GM20431 (cell line): ENCODE measurements around the gene GPR176.
"Not testable (repeated sequence)": the region's sequence is repeated elsewhere in the genome, so short reads cannot be mapped to it uniquely, and the experiment has no call there.

Source experiments
- in situ Hi-C: fragments of 300-500 bp; cut with MseI, MboI; formaldehyde crosslinking; loops from one replicate; pipeline ENCODE4 v1.15.0; 2020; ENCODE audit warnings: low sequenced_read_pairs; ENCODE audit not compliant: unreplicated experiment

Gene GPR176

GRCh38 chr15:39896846-39897245 is 23.2 kb downstream of the GPR176 start:
- in situ Hi-C loops, result no loop called here

- in situ Hi-C loops, result no loop called here
These were observed 24.0 kb downstream of the GPR176 start for GRCh38 chr15:39896101-39896500.

GRCh38 chr15:39893051-39893450 is 27.0 kb downstream of the GPR176 start:
- in situ Hi-C loops, result not testable (repeated sequence)

DNA sequence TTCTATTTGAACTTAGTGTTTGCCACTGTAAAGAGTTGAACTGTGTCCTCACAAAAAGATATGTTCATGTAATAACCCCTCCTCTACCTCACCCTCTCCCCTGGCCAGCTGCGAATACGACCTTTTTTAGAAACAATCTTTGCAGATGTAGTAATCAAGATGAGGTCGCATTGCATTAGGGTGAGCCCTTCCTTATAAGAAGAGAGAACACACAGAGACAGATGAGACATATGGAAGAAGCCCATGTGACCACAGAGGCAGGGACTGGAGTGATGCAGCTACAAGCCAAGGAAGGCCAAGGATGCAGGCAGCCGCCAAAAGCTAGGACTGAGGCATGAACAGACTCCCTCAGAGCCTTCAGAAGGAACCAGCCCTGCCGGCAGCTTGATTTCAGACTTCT is 27.6 kb downstream of the GPR176 start:
- in situ Hi-C loops, result no loop called here

DNA sequence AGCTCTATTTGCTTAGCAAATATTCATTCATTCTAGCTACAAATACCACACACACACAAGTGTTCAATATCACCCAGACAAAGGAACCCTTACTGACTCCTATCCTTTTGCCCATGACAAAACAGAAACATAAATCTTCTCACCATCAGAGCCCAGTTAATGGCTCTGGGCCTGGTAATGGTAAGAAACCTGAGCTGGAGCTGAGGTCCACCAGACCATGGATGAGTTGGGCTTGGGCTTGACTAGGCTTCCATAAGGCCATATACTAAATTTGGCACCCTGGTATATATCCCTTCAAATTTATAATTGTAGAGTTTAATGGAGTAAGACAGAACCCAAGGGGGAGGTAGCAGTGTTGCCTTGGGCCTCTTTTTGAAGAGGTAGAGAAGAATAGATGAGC is 29.4 kb downstream of the GPR176 start:
- in situ Hi-C loops, result no loop called here

GRCh38 chr15:39889601-39890000 is 30.5 kb downstream of the GPR176 start:
- in situ Hi-C loops, result no loop called here

- in situ Hi-C loops, result no loop called here
These were observed 31.3 kb downstream of the GPR176 start for GRCh38 chr15:39888809-39889208.

DNA sequence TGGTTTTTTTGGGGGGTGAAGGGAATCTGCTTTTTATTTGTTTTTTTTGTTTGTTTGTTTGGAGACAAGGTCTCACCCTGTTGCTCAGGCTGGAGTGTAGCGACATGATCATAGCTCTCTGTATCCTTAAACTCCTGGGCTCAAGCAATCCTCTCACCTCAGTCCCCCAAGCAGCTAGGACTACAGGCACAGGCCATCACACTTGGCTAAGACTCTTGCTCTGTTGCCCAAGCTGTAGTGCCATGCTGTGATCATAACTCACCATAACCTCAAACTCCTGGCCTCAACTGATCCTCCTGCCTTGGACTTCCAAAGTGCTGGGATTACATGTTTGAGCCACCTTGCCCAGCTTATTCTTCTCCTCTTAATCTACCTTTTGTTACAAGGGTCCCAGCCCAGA is 31.8 kb downstream of the GPR176 start:
- in situ Hi-C loops, result no loop called here

DNA sequence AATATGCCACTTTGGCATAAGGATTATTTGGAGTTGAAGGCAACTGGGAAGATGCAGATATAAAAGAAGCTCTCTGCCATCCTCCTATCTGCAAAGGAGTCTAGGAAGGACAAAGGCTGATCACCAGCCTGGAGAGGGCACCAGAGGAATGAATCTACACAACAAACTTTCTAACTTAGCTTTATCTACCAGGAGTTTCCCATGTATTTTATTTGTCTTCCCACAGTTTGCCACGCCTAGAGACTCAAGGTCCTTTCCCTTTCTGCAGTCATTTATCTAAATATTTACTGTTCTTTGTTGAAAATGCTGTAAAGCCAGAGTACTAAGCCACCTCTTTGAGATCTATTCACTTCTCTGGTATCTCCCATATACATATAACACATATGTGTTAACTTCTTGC is 32.2 kb downstream of the GPR176 start:
- in situ Hi-C loops, result no loop called here

GRCh38 chr15:39887211-39887610 is 32.9 kb downstream of the GPR176 start:
- in situ Hi-C loops, result no loop called here

DNA sequence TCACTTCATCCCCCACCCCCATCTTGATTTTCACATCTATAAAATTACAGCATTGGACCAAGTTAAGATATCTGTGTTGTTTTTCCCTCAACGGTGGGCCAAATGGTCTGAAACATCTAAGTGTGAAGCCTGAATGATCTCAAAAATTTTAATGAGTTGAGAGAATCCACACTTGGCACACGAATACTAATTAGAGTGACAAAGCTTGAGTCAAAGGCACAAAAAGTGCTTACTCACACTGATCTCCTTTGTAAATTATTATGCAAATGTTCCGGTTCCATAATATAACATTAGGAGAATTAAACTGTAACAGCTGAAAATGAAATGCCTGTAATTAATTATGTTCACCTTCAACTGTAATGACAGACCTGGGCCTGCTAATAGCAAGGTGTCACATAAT is 33.6 kb downstream of the GPR176 start:
- in situ Hi-C loops, result no loop called here

DNA sequence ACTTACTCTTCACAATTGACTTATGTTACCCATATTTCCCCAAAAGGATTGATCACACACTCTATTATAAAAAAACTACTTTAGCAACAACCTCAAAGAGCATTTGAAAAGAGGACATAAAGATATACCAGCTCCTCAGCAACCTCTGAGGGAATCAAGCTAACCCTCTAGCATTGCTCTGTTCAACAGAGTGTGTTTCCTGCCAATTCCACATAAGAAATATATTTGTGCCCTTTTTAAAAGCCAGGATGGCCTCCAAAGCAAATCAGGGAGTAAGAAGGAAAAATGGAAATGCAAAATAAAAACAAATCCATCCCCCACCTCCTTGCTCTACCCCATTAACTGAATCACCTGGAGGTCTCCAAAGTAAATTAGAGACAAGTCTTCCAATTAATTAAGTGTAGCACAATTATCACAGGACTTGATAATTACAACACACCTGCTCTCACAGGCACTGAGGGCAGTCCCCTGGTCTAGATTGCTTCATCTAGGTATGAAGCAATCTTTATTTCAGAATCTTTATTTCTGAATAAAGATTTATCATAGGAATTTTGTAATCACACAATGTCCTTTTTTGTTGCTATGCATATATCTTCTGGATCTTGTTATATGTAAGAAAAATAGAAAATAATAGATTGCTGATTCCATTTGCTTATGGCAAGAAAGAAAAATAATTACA is 34.8 kb downstream of the GPR176 start:
- in situ Hi-C loops, result no loop called here

DNA sequence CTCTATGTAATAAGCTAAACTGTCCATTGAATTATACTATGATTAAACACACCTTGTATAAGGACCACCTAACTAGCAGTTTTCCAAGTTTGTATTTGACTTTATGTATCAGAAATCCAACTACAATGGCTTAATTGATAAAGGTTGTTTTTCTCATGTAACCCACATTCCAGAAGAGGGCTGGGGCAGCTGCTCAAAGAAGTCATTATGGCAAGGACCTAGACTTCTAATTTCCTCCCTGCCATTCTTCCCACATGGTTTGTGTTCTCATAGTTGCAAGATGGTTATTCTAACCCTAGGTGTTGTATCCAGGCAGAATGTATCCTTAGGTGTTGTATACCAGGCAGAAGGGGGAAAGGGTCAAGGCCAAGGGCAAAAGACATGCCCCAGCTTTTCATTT is 35.7 kb downstream of the GPR176 start:
- in situ Hi-C loops, result no loop called here

- in situ Hi-C loops, result no loop called here
These were observed 37.5 kb downstream of the GPR176 start for GRCh38 chr15:39882602-39883001.

GRCh38 chr15:39881790-39882189 is 38.3 kb downstream of the GPR176 start:
- in situ Hi-C loops, result no loop called here

- in situ Hi-C loops, result no loop called here
These were observed 39.2 kb downstream of the GPR176 start for GRCh38 chr15:39880718-39881387.

GRCh38 chr15:39878406-39878785 is 41.7 kb downstream of the GPR176 start:
- in situ Hi-C loops, result no loop called here

- in situ Hi-C loops, result no loop called here
These were observed 45.0 kb downstream of the GPR176 start for GRCh38 chr15:39874890-39875549.

DNA sequence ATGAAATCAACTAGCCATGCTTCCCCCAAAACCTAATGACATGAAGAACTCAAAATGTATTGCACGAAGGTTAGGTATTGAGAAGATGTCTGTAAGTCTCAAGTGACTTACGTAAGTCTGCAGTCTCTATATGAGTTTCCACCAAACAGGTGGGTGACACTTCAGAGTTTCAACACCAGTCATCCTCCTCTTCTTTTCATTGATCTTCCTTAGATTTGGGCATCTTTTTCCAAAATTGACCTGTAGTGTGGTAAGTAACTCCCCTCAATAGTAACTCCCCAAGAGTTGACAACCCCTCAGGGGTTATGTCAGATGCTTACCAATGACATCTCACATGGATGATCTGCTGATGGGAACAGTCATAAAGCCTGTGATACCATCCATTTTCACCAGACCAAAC is 46.1 kb downstream of the GPR176 start:
- in situ Hi-C loops, result no loop called here

GRCh38 chr15:39870537-39870936 is 49.5 kb downstream of the GPR176 start:
- in situ Hi-C loops, result no loop called here

- in situ Hi-C loops, result no loop called here
These were observed 50.1 kb downstream of the GPR176 start for GRCh38 chr15:39869858-39870515.
